ELR (cell line): Measurements from ENCODE around the gene OSBPL10.
A peak's percentile ranks its signal among the peaks of the same experiment; 100 is the strongest.
"Not testable (repeated sequence)": the region's sequence is repeated elsewhere in the genome, so short reads cannot be mapped to it uniquely, and the experiment has no call there.

Source experiments
- DNase-seq: peaks from one replicate; pipeline ENCODE4 v3.0.0-alpha.2; 2015; ENCODE audit warnings: low read depth

The OSBPL10 gene

DNA sequence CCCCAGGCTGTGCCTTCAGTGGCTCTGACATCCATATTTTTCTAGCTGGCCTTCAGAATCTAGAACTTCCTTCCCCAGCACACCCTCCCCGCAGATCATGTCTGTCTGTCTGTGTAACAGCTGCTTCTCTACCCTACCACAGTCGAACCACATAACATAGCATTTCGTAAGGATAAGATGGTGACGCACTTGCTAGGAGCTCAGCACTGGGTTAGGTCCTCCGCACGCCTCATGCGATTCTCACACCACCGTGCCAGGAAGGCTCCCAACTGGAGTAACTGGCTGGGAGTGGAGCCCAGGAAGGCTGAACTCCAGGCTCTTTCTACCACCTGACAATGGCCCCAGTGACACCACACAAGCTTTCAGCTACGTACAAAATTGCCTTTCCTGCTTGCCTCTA lies 279.8 kb downstream of the OSBPL10 start:
- DNase-seq, result no peak

DNA sequence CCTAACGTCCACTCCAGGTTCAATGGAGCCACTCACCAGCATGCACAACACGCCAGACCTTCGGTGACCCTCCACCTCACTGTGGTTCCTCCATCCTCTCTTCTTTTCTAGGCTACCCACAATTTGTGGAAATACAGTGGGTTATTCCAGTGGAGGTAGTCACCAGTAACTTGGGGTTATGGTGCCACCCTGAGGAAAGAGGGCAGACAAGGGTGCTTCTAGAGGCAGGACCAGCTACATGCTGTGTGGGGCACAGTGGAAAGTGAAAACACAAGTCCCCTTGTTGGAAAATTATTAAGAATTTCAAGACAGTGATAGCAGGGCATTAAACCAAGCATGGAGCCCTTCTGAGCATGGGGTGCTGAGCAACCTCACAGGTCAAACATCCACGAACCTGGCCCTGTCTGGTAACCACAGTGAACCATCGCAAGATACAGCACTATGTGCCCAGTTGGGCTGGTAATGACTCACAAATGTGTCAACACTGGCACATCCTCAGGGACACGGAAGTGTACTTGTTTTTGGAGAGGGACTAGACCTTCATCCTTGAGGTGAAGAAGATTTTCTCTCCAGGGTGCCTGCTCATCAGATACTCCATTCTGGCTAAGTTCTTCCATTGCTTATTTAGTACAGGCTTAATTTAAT lies 281.6 kb downstream of the OSBPL10 start:
- DNase-seq, result peak; percentile 54

DNA sequence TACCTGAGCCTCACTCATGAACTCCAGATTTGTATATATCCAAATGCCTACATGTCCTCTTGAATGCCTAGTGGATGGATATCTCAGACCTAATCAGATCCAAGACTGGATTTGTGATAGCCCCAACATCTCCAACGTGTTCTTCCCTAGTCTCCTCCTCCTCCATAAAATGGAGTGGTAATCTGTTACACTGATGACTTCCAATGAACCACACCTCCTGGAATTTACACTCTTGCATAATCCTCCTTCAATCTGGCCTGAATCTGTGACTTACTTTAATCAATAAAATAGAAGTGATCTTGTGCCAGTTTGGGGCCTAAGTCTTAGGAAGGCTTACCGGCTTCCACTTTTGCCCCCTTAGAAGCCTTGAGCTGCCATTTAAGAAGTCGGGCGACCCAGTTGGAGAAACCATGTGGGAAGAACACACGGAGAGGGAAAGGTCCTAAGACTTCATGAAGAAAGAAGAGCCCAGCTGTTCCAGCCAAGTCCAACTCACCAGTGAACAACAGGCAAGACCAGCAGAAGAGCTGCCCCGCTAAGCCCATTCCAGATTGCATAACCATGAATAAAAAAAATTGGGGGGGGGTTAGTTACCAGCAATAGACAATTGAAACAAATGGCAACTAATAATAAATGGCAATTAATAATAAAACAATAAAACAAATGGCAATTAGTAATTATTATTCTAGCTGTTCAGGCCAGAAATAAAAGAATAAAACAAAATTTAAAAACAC lies 284.1 kb downstream of the OSBPL10 start:
- DNase-seq, result no peak

DNA sequence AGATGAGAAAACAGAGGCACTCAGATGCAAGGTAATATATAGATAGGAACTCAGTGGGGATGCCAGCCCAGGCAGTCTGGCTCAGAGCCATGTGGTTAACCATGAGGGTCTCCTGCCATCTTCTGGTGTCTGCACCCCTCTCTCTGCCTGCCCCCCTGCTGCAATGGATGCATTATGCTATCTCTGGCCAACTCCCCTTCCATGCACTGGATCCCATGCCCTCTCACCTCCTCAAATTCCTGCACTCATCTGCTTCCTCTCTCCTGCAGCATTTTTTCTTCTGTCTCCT lies 285.1 kb downstream of the OSBPL10 start:
- no peak for DNase-seq

DNA sequence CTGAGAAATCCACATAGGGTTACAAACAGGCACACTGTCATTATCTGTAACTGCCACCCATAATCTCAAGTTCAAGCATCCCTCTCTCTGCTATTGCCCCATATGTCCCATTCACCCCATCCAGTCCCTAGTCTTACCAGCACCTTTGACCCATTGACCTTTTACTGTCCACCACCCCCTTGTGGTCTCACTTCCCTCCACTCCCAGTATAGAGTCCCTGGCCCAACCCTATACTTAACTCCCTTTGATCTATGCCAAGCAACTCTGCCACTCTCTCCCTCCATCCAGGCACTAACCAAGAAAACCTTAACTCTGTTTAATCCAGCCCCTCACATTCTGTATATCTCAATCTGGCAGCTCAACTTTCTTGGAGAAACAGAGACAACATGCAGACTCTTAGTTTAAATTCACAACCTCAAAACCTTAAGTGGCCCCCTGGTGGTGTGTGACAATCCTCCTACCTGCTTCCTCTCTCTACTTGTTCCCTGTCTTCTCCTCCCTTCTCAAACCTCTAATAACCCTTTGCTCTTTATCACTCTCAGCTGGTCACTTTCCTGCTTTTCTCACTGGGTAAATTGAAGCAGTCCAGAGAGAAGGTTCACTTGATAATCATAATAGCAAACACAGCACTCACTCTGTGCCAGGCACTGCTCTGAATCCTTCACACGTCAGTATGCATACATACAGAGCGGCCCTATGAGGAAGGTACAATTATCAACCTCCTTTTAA lies 285.6 kb downstream of the OSBPL10 start:
- DNase-seq, result peak; percentile 24

DNA sequence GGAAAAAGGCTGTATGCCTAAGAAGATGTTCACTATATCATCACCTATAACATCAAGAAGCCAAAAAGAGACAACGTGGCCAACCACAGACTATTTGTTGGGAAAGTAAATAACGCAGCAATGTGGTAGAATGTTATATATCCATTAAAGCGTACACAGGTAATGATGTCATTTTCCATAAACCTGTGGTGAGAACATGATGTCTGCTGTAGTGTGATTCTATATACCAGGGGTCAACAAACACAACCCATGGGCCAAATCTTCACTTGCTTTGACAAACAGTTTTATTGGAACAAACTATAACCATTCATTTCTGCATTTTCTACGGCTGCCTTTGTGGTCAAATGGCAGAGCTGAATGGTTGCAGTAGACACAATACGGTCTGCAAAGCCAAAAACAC lies 287.7 kb downstream of the OSBPL10 start:
- DNase-seq, result no peak

DNA sequence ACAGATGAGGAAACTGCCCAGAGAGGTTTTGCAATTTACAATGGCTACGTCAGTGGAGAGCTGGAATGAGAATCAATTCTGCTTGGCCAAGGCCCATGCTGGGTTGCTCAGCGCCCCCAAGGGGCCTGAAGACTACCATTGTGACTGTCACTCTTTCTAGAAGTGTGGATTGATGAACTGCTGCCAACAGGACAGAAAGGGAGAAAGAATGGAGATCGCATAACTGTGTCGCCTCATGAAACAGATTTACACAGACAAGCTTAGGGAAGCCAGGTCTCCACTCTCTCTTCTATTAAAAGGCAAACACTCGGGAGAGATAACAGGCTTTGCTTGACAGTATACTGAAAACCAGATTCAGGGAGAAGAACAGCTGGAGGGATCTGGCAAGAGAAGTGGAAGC lies 288.3 kb downstream of the OSBPL10 start:
- DNase-seq, result no peak

DNA sequence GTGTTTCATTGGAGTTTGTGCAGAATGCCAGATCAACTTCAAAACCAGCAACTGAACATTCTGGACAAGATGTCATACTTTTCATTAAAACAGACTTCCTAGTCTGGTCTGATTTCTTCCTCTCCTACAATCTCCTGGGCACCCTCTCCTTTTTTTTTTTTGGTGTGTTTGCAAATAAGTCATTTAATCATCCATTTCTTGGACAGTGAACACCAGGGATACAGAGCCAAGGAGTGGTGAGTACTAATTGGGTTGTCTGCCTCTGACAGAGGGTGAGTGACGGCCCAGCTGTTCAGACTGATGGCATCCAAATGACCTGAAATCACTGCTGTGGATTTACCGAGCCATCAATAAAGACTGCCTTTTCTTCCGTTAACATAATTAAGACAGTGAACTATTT lies 290.3 kb downstream of the OSBPL10 start:
- DNase-seq, result no peak

DNA sequence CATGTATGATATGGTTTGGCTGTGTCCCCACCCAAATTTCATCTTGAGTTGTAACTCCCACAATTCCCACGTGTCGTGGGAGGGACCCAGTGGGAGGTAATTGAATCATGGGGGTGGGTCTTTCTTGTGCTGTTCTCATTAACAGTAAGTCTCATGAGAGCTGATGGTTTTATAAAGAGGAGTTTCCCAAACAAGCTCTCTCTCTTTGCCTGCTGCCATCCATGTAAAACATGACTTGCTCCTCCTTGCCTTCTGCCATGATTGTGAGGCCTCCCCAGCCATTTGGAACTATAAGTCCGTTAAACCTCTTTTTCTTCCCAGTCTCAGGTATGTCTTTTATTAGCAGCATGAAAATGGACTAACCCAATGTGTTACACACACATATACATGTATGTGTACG lies 291.5 kb downstream of the OSBPL10 start:
- not testable (repeated sequence) for DNase-seq

DNA sequence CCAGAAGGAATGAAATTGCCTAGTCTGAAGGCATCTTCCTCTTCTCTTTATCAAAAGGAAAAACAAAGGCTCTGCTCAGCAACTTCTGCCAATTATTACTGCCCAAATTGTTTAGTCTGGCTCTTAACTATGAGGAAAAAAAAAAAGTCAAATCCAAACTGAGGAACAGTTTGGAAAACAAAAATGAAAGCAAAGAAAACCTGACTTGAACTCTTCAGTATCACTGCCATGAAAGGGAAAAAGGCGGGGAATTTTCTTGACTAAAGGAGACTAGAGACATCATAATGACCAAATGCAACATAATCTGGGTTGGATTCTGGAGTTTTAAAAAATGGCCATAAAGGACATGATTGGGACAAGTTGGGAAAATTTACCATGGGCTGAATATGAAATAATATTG lies 292.1 kb downstream of the OSBPL10 start:
- no peak for DNase-seq

DNA sequence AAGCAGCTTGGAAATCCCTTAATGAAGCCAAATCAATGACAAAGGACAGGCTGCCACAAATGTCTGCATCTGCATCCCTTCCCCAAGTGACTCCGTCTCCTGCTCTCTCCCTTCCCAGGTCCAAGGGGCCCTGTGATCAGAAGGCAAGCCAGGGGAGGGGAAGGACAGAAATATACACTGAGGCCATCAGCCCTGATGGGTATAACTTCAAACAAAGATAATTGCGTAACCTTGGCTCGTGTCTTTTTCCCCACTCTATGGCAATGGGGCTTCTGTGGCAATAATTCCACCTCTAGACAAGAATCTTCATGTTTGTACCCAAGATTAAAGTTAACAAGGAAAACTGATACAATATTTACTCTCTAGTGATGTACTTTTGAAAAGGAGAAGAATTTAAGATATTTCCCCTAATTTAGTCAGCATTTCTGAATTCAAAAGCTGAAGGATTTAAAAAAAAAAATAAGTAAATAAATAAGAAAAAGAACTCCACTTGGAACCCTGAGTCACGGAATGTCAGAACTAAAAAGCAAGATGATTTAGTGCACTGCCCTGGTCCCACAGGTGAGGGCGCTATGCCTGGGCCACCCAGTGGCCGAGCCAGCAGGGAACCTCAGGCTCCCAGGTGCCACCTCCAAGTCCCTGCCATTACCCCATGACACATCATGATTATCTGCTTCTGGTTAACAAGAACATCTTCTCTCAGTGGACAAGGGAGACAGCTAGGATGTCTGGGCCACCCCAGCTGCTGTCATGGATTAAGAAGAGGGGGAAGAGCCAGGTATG lies 293.9 kb downstream of the OSBPL10 start:
- DNase-seq, result no peak

DNA sequence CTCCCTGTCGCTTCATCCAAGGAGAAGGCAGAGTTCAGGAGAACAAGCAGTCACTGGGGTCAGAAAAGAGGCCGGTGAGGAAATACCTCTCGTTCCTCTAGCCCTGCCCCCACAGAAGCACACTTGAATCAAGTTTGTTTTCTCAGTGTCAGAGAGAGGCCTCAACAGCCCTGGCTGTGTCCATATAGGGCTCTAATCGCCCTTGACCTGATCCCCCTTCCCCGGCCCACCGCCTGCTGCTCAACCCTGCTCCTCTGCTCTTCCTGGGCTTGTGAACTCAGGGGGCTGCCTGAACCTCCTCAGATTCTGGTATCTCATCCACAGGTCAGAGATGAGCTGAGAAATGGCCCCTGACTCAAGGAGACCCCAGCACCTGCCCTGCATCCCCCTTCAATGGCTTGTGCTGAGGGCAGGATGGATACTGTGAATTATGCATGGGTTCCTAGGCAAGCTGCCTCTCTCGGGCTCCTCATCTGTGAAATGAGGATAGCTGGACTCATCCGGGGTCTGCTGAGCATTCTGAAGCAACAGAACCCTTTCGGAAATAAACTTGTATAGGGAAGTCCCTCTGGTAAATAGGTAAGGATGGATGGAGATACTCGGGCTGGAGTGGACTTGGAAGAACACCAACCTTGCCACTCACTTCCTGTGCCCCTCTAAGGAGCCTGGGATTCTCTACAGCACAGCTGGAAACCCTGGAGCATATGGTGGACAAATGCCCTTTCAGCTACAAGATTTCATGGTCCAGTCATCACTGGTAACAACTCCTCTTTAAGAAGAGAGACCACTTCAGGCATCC lies 300.8 kb downstream of the OSBPL10 start:
- no peak for DNase-seq

DNA sequence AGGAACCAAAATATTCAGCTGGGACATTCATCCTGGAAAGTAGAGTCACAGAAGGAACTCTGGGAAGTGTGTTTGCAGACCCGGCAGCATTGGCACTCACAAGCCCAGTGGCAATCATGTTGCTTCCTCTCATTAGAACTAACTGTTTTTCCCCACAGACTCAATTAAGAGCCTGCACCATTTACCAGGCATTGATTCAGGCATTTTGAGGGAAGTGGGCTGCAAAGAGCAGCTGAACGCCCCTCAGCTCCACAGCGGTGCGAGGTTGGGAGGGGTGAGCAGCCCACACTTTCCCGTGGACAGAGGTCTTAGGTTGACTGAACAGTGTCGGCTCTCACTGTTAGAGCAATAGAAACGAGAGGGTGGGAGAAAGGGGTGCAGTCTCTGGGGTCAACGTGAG lies 304.5 kb downstream of the OSBPL10 start:
- DNase-seq, result no peak

DNA sequence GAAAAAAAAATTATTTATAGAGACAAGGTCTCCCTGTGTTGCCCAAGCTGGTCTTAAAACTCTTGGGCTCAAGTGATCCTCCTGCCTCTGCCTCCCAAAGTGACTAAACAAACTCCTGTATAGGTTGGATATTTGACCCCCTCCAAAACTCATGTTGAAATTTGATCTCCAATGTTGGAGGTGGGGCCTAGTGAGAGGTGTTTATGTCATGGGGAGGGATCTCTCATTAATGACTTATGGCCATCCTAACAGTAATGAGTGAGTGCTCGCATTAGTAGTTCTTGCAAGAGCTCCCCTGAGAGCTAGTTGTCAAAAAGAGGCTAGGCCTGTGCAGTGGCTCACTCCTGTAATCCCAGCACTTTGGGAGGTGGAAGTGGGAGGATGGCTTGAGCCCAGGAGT lies 307.1 kb downstream of the OSBPL10 start:
- no peak for DNase-seq

DNA sequence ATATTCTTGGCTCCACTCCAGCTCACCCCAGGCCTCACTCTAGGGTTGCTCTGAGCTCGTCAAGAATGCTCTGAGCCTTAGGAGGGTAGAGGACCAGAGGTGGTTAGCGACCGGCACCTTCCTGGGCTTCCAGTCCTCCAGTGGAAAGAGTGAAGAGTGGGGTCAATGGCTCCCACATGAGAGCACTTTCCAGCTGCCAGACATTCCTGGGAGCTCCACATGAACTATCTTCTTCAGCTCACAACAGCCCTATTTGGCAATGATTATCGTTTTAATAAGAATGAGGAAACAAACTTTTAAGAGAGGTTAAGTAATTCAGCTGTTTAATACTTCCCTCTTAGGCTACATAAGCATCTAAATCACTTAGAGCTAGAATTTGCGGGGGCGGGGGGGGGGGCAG lies 309.1 kb downstream of the OSBPL10 start:
- no peak for DNase-seq

DNA sequence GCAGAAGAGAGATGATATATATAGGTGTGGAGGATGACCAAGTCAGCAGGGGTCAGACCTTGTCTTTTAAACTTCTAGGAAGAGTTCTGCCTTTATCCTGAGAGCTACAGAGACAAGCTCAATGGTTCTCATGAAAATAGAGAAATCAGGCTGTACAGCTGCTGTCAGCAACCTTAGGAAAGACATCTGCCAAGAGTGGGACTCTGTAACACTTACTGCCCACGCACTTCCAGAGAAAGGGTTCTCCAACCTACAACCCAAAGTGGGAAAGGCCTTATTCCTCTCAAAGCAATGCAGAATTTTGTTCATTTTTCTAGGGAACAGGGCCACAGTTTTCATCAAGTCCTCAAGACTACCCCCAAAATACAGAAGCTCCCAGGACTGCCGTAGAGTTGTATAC lies 309.6 kb downstream of the OSBPL10 start:
- DNase-seq, result no peak

DNA sequence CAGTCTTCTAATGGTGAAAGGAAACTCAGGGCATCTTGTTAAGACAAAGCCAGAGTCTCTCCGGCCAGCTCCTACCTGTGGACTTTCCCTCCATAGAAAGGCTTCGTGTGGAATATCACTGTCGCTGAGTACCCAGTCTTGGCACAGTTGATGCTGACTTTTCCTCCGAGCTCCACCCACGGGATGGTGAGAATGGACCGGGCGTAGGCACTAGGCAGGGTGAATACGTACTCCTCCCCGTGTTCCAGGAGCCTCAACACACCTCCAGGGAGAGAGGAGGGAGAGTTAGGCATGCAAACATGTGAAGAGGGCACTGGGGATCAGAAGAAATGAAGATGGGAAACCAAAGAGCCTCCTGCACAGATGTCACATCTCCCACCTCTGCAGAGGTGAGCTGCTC lies 310.3 kb downstream of the OSBPL10 start:
- DNase-seq, result no peak

DNA sequence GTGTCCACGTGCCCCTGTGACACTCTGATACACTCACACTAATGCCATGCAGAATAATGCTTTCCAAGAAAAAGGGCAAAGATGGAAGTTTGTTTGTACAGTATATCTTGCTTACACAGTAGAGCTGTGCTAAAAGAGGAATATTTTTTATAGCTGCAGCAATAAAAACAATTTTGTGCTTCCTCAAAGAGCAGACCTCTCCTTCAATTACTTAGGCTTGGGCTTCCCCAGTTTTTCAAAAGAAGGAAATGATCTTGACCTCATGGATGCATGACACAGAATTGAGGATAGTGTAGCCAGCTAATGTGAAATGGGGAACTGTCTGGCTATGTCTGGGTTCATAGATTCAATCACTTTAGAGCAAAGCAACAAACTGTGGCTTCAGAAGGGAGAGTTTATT lies 310.9 kb downstream of the OSBPL10 start:
- DNase-seq, result no peak

DNA sequence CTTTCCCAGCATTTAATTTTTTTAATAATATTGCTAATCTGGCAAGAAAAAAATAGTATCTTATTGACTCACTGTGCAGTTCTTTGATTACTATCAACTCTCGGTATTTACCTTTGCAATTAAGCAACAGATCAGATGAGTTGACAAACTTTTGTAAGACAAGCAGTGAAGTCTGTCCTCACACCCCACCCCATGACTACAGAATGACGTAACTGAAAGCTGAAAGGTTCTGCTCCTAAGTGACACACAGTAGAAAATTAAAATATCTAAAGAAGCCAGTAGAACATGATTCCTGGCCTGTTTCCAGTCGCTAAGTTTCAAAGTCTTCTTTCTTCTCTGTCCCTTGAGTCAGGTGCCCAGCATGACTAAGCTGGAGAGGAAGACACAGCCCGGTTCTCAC lies 312.8 kb downstream of the OSBPL10 start:
- DNase-seq, result no peak

DNA sequence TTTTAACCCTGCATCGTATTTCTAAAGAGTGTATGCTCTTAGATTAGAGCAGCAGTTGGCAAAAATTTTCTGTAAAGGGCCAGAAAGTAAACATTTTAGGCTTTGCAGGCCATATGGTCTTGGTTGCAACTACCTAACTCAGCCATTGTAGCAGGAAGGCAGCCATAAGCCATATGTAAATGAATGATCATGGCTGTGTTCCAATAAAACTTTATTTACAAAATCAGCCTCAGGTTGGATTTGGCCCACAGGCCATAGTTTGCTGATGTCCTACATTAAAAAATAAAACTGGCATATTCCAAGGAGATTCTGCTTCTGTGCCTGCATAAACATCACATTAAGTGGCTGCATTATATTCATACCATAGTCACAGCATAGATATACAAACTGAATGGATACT lies 313.5 kb downstream of the OSBPL10 start:
- DNase-seq, result no peak

DNA sequence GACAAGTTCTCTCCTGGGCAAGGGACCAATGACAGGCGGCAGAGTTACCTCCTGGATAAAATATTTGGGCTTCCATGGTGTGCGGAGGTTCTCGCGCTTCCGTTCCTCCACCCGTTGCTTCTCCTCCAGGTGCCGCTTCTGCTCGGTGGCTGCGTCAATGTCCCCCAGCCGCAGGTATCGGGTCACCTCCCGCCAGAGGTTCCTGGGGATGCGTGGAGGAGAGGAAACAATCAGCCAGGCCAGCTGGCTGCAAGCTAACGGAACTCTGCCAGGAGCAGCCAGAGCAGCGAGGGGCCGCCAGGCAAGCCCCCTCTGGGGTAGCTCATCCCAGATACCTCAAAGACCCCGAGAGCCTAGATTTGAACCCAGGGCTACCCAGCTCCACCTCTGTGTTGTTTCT lies 317.0 kb downstream of the OSBPL10 start:
- no peak for DNase-seq
